Keratinocyte (primary cell): ENCODE measurements around the gene SEC16A.

Source experiments
- CTCF ChIP-seq, 3 experiments: IDR thresholded peaks in 1 of 3; conservative IDR thresholded peaks in 1 of 3; optimal IDR thresholded peaks in 1 of 3; 2 replicates in 2 of 3; 3 replicates in 1 of 3; pipeline versions ENCODE3 to v1.5.1; 2011; ENCODE audit warnings: low read length in 3 of 3, mild to moderate bottlenecking in 3 of 3, moderate library complexity in 2 of 3, control low read depth in 1 of 3, inconsistent platforms in 1 of 3; ENCODE audit not compliant: insufficient read depth in 2 of 3; ENCODE audit errors: extremely low read depth in 1 of 3
- EZH2 ChIP-seq: IDR thresholded peaks from one replicate; pipeline ENCODE4 v1.6.1; 2012; ENCODE audit warnings: inconsistent platforms, mild to moderate bottlenecking, low read length, moderate library complexity

- TF ChIP-seq CTCF (optimal IDR thresholded peaks at IDR 0.05 in 1 of 3, IDR thresholded peaks at IDR 0.05 in 1 of 3, conservative IDR thresholded peaks at IDR 0.05 in 1 of 3; ENCODE audit: extremely low read depth in 1 of 3, insufficient read depth in 2 of 3, low read length in 3 of 3): no peak
- no peak for TF ChIP-seq EZH2
Measured at GRCh38 chr9:136482046-136482792, 621 bp downstream of the SEC16A start.
